ENCODE measurements around the gene ORC6. TPM values are rescaled to one million over a fixed set of nuclear protein-coding genes. Genes with fewer than 3 reads are reported as not detected.

The ORC6 gene
- total RNA-seq, 1 experiment from 2014 or later = 76.1 TPM

DNA sequence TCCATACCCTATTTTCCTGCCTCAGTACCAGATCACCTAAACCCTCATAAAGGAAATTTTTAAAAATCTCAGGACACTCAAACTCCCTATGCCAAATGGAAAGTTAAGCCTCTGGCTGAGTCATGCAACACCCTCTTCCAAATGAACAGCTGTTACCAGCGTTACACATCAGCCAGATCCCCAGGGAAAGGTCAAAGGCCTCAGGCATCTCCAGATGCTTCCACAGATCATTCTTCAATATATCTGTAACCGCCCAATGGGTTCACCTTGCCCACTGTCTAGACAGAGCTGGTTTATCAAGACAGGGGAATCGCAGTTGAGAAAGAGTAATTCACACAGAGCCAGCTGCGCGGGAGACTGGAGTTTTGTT lies 39.2 kb upstream of the ORC6 start (continued):
- TF ChIP-seq, protein P1, sequence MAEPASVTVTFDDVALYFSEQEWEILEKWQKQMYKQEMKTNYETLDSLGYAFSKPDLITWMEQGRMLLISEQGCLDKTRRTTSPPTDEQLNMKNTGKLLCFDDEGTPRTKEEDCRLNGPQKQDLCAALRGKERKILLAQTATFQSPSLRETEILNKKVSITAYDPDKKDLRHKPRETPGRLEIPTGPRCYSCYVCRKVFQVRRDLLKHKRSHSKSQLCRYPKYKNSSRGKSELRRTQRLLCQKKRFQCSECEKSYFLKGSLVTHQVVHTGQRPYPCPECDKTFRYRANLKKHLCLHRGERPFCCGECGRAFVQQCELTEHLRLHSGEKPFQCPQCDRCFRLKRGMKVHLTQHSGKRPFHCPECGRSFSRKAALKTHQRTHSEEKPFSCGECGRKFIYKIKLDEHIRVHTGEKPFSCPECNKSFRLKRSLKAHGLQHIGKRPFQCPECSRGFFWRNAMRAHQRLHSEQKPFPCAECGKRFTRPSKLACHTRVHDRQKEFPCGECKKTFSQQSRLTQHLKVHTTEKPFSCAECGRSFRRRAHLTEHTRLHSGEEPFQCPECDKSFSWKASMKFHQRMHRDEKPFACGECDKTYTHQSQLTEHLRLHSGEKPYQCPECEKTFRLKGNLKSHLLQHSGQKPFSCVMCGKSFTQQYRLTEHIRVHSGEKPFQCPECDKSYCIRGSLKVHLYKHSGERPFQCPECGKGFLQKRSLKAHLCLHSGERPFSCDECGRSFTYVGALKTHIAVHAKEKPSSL (CRISPR knock-in tag; conservative IDR thresholded peaks at IDR 0.05) = no peak
- TF ChIP-seq, protein P2, sequence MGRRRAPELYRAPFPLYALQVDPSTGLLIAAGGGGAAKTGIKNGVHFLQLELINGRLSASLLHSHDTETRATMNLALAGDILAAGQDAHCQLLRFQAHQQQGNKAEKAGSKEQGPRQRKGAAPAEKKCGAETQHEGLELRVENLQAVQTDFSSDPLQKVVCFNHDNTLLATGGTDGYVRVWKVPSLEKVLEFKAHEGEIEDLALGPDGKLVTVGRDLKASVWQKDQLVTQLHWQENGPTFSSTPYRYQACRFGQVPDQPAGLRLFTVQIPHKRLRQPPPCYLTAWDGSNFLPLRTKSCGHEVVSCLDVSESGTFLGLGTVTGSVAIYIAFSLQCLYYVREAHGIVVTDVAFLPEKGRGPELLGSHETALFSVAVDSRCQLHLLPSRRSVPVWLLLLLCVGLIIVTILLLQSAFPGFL (CRISPR knock-in tag; IDR thresholded peaks at IDR 0.05; ENCODE audit: borderline replicate concordance) = no peak
- TF ChIP-seq ESRRA (CRISPR knock-in tag; IDR thresholded peaks at IDR 0.05; ENCODE audit: borderline replicate concordance) (no peak), GRHL2 (CRISPR knock-in tag; IDR thresholded peaks at IDR 0.05; ENCODE audit: insufficient replicate concordance, severe bottlenecking) (no peak), MXD4 (CRISPR knock-in tag; IDR thresholded peaks at IDR 0.05; ENCODE audit: borderline replicate concordance) (no peak), IRF2 (CRISPR knock-in tag; IDR thresholded peaks at IDR 0.05; ENCODE audit: borderline replicate concordance, low read depth) (no peak), ATF1 (CRISPR knock-in tag; IDR thresholded peaks at IDR 0.05) (no peak), TEAD1 (CRISPR knock-in tag; IDR thresholded peaks at IDR 0.05) (no peak)
- TF ChIP-seq, protein P3, sequence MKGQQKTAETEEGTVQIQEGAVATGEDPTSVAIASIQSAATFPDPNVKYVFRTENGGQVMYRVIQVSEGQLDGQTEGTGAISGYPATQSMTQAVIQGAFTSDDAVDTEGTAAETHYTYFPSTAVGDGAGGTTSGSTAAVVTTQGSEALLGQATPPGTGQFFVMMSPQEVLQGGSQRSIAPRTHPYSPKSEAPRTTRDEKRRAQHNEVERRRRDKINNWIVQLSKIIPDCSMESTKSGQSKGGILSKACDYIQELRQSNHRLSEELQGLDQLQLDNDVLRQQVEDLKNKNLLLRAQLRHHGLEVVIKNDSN (CRISPR knock-in tag; IDR thresholded peaks at IDR 0.05) = no peak
- TF ChIP-seq, protein P4, sequence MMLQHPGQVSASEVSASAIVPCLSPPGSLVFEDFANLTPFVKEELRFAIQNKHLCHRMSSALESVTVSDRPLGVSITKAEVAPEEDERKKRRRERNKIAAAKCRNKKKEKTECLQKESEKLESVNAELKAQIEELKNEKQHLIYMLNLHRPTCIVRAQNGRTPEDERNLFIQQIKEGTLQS (CRISPR knock-in tag; conservative IDR thresholded peaks at IDR 0.05) = no peak
- TF ChIP-seq, protein P5, sequence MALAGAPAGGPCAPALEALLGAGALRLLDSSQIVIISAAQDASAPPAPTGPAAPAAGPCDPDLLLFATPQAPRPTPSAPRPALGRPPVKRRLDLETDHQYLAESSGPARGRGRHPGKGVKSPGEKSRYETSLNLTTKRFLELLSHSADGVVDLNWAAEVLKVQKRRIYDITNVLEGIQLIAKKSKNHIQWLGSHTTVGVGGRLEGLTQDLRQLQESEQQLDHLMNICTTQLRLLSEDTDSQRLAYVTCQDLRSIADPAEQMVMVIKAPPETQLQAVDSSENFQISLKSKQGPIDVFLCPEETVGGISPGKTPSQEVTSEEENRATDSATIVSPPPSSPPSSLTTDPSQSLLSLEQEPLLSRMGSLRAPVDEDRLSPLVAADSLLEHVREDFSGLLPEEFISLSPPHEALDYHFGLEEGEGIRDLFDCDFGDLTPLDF (CRISPR knock-in tag; IDR thresholded peaks at IDR 0.05) = no peak
- TF ChIP-seq, protein P6, sequence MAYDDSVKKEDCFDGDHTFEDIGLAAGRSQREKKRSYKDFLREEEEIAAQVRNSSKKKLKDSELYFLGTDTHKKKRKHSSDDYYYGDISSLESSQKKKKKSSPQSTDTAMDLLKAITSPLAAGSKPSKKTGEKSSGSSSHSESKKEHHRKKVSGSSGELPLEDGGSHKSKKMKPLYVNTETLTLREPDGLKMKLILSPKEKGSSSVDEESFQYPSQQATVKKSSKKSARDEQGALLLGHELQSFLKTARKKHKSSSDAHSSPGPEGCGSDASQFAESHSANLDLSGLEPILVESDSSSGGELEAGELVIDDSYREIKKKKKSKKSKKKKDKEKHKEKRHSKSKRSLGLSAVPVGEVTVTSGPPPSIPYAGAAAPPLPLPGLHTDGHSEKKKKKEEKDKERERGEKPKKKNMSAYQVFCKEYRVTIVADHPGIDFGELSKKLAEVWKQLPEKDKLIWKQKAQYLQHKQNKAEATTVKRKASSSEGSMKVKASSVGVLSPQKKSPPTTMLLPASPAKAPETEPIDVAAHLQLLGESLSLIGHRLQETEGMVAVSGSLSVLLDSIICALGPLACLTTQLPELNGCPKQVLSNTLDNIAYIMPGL (CRISPR knock-in tag; IDR thresholded peaks at IDR 0.05) = no peak

DNA sequence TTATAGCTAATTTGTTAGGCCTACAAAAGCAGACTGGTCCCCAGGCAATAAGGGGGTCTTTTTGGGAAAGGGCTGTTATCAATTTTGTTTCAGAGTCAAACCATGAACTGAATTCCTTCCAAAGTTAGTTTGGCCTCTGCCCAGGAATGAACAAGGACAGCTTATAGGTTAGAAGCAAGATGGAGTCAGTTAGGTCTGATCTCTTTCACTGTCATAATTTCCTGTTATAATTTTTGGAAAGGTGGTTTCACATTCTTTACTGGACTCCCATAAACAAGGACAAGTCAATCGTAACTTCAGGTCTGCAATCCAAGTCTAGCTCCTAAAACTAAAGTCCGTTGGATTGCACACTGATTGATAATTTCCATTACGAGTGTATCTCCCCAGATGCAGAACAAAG lies 38.2 kb upstream of the ORC6 start:
- no peak overlapping the region for H3K27ac Mint-ChIP-seq
- no peak for DNase-seq (ENCODE audit: low spot score)
- H3K4me3 Mint-ChIP-seq = no peak overlapping the region
- no peaks in the 10 kb centered on the region for H3K36me3 Mint-ChIP-seq
- ChIA-PET POLR2A (no interaction called here), CTCF (interaction anchor here (0.6 to 0.9 kb wide), 2 partner anchors 9 to 22 kb away, joined by 3 read pairs; no protein-coding TSS in a partner anchor)
- peaks cover 4% of the 10 kb centered on the region for H3K9me3 Mint-ChIP-seq
- H3K4me1 Mint-ChIP-seq = peaks cover 4% of the 10 kb centered on the region; the same call in 1 of the 2 replicates
- H3K27me3 Mint-ChIP-seq (ENCODE audit: low read depth) = no peaks in the 10 kb centered on the region
- ATAC-seq = no peak
- TF ChIP-seq NFATC4 (CRISPR knock-in tag; IDR thresholded peaks at IDR 0.05) (no peak), CREB1 (CRISPR knock-in tag; IDR thresholded peaks at IDR 0.05) (no peak), ZNF396 (CRISPR knock-in tag; IDR thresholded peaks at IDR 0.05; ENCODE audit: borderline replicate concordance) (no peak)
- TF ChIP-seq, protein P7, sequence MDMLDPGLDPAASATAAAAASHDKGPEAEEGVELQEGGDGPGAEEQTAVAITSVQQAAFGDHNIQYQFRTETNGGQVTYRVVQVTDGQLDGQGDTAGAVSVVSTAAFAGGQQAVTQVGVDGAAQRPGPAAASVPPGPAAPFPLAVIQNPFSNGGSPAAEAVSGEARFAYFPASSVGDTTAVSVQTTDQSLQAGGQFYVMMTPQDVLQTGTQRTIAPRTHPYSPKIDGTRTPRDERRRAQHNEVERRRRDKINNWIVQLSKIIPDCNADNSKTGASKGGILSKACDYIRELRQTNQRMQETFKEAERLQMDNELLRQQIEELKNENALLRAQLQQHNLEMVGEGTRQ (CRISPR knock-in tag; IDR thresholded peaks at IDR 0.05) = no peak
- TF ChIP-seq, protein P8, sequence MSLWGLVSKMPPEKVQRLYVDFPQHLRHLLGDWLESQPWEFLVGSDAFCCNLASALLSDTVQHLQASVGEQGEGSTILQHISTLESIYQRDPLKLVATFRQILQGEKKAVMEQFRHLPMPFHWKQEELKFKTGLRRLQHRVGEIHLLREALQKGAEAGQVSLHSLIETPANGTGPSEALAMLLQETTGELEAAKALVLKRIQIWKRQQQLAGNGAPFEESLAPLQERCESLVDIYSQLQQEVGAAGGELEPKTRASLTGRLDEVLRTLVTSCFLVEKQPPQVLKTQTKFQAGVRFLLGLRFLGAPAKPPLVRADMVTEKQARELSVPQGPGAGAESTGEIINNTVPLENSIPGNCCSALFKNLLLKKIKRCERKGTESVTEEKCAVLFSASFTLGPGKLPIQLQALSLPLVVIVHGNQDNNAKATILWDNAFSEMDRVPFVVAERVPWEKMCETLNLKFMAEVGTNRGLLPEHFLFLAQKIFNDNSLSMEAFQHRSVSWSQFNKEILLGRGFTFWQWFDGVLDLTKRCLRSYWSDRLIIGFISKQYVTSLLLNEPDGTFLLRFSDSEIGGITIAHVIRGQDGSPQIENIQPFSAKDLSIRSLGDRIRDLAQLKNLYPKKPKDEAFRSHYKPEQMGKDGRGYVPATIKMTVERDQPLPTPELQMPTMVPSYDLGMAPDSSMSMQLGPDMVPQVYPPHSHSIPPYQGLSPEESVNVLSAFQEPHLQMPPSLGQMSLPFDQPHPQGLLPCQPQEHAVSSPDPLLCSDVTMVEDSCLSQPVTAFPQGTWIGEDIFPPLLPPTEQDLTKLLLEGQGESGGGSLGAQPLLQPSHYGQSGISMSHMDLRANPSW (CRISPR knock-in tag; conservative IDR thresholded peaks at IDR 0.05; ENCODE audit: low read depth) = no peak
- TF ChIP-seq, protein P3 (CRISPR knock-in tag; IDR thresholded peaks at IDR 0.05) = no peak
- TF ChIP-seq, protein P9, sequence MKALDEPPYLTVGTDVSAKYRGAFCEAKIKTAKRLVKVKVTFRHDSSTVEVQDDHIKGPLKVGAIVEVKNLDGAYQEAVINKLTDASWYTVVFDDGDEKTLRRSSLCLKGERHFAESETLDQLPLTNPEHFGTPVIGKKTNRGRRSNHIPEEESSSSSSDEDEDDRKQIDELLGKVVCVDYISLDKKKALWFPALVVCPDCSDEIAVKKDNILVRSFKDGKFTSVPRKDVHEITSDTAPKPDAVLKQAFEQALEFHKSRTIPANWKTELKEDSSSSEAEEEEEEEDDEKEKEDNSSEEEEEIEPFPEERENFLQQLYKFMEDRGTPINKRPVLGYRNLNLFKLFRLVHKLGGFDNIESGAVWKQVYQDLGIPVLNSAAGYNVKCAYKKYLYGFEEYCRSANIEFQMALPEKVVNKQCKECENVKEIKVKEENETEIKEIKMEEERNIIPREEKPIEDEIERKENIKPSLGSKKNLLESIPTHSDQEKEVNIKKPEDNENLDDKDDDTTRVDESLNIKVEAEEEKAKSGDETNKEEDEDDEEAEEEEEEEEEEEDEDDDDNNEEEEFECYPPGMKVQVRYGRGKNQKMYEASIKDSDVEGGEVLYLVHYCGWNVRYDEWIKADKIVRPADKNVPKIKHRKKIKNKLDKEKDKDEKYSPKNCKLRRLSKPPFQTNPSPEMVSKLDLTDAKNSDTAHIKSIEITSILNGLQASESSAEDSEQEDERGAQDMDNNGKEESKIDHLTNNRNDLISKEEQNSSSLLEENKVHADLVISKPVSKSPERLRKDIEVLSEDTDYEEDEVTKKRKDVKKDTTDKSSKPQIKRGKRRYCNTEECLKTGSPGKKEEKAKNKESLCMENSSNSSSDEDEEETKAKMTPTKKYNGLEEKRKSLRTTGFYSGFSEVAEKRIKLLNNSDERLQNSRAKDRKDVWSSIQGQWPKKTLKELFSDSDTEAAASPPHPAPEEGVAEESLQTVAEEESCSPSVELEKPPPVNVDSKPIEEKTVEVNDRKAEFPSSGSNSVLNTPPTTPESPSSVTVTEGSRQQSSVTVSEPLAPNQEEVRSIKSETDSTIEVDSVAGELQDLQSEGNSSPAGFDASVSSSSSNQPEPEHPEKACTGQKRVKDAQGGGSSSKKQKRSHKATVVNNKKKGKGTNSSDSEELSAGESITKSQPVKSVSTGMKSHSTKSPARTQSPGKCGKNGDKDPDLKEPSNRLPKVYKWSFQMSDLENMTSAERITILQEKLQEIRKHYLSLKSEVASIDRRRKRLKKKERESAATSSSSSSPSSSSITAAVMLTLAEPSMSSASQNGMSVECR (CRISPR knock-in tag; IDR thresholded peaks at IDR 0.05; ENCODE audit: borderline replicate concordance) = no peak
